ENCODE data around the gene IFI27L1.

- no peak for TF ChIP-seq EZH2 (IDR thresholded peaks at IDR 0.05; ENCODE audit: borderline replicate concordance, insufficient read depth, low read depth, low read length, poor library complexity, severe bottlenecking)
- TF ChIP-seq CTCF (IDR thresholded peaks at IDR 0.05) = no peak
These were observed 44.7 kb downstream of the IFI27L1 start for GRCh38 chr14:94125659-94126418.

Measured in B cell (primary cell).